ENCODE data around the gene NGF.

Gene NGF

DNA sequence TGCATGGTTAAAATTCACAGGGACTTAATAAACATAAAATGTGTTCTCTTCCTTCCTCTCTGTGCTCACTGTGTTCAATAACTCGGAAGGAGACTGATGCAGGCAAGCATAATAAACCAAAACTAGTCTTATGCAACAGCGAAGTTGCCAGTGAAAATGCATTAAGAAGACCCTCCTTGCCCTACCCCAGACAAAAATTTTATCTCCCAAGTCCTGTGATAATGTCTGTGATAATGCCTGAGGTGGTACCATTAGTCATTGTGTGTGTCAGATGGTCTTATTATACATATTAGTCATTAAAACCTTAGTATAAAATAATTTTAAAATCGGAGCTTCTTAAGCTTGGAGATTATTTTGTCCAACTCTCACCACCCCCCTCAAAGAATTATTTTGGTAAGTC, 97.8 kb downstream of the NGF start:
- DNase-seq (ENCODE audit: low spot score): no peak
- no peak for FAIRE-seq

GRCh38 chr1:115239426-115239825, 98.6 kb downstream of the NGF start:
- DNase-seq (ENCODE audit: low spot score) (no peak), FAIRE-seq (no peak)

DNA sequence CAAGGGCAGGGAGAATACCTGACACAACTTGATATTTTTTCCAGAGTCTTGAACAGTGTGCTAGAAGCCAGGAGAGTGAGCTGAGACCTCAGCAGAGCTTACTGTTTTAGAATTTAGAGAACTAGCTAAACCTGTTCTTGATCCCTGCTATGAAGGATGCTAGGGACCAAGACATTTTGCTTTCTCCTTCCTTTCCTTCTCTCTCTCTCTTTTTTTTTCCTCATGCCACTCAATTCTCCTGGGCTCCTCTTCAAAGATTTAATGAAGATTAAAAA, 99.0 kb downstream of the NGF start:
- no peak for FAIRE-seq
- DNase-seq (ENCODE audit: low spot score): no peak

DNA sequence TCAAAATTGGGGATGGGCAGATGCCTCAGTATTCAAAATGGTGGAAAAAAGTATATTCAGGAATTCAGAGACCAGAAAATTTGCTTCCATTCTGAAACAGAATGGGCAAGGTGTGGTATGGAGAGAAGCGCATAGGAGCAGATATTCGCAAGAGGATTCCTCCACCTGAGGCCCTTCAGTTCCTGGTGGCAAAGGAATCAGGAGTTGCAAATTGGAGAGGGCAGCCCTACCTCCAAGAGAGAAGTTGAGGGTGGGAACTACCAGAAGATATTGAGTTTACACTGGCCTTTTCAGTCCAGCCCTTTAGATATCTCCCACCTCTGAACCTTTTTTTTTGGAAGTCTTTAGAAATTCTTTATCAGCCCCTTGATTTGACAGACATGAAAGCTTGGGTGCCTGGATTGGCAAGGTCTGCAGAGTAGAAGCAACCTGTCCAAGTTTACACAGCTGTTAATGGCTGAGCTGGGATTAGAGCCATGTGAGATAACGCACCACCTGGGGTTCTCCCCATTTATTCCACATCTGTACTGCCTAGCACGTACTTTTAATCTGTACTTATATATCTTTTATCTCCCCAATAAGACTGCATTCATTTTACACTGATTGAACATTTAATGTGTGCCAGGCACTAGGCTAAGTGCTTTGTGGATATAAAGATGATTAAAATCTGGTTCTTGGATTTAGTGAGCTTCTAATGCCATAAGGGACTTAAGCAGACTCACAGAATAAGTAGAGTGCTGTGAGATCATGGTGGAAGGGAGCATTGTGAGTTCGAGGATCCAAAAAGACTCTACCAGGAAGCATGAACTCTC, 99.5 kb downstream of the NGF start:
- no peak for DNase-seq (ENCODE audit: low spot score)

DNA sequence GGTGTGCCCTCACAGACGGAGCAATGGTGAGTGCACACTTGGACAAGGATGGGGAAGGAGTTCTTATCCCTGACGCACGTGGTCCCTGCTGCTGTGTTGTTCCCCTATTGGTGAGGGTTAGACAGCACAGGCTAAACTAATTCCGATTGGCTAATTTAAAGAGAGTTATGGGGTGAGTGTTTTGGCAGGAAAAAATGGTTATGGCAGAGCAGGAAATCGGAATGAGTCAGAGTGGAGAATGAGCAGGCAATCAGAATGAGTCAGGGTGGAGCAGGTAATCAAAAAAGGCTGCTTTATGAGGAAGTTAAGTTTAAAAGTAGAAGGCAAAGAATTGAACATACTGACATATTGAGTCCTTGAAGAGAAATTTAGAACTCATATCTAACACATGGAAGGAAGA, 100.5 kb downstream of the NGF start:
- FAIRE-seq (no peak), DNase-seq (ENCODE audit: low spot score) (no peak)

More for the DNA sequence above, 99.5 kb downstream of the NGF start:
- no peak for FAIRE-seq

- DNase-seq (ENCODE audit: low spot score) (no peak), FAIRE-seq (no peak)
Observed at GRCh38 chr1:115237023-115237422, 101.0 kb downstream of the NGF start.

Measured in urothelium cell line (cell line).